T-cell (primary cell): ENCODE measurements around the gene HOXC9. TPM values are rescaled to one million over a fixed set of nuclear protein-coding genes. Genes with fewer than 3 reads are reported as not detected.
A peak's percentile ranks its signal among the peaks of the same experiment; 100 is the strongest.

Experiments
- ATAC-seq, 4 experiments: fragments of 200-7000 bp in 3 of 4; fragments of 150-1000 bp in 1 of 4; cut with Tn5 transposase; replicated peaks in 1 of 4; 1 replicate in 3 of 4; 2 replicates in 1 of 4; pipeline ENCODE4 v1.10.0; 2021; ENCODE audit warnings: moderate library complexity in 3 of 4, mild to moderate bottlenecking in 2 of 4, moderate number of reproducible peaks in 1 of 4
- CTCF ChIA-PET, 2 donors: fragments of 300-600 bp; sonication (Branson Sonifier 250); formaldehyde crosslinking; loops; one replicate each; lab custom pipeline; 2022; ENCODE audit warnings: antibody characterized with exemption in 2 of 2; lab: Charles Lee
- POLR2A ChIA-PET, 2 donors: fragments of 300-600 bp; sonication (Branson Sonifier 250); formaldehyde crosslinking; loops; one replicate each; lab custom pipeline; 2022; ENCODE audit warnings: antibody characterized with exemption in 2 of 2; lab: Charles Lee
- DNase-seq, 35 experiments: peaks; one replicate each; pipeline versions ENCODE4 v3.0.0 to v3.0.0-alpha.2; 2013 to 2023
- H3K27ac ChIP-seq: one replicate; pipeline ENCODE4 v1.5.1; 2013; ENCODE audit warnings: low read length
- H3K27me3 ChIP-seq, 2 experiments: replicated peaks in 1 of 2; 1 replicate in 1 of 2; 2 replicates in 1 of 2; pipeline versions ENCODE4 v1.6.1 to v1.7.0; 2013; ENCODE audit warnings: low read length in 1 of 2, mixed read lengths in 1 of 2; ENCODE audit not compliant: control insufficient read depth in 2 of 2, insufficient read depth in 2 of 2; ENCODE audit errors: extremely low read depth in 1 of 2
- H3K36me3 ChIP-seq, 2 donors: 1 replicate in 1 of 2; 2 replicates in 1 of 2; pipeline versions ENCODE4 v1.6.1 to v1.7.0; 2013; ENCODE audit warnings: low read length in 1 of 2; ENCODE audit not compliant: control insufficient read depth in 2 of 2, insufficient read depth in 1 of 2; ENCODE audit errors: extremely low read depth in 1 of 2
- H3K4me1 ChIP-seq, 2 experiments: 1 replicate in 1 of 2; 2 replicates in 1 of 2; pipeline versions ENCODE4 v1.6.1 to v1.7.0; 2013; ENCODE audit warnings: low read length in 2 of 2, mixed read lengths in 1 of 2; ENCODE audit not compliant: insufficient read depth in 2 of 2, control insufficient read depth in 1 of 2; ENCODE audit errors: extremely low read depth in 1 of 2
- H3K4me3 ChIP-seq, 2 donors: 1 replicate in 1 of 2; 2 replicates in 1 of 2; pipeline versions ENCODE4 v1.5.1 to v1.7.0; 2013; ENCODE audit warnings: mild to moderate bottlenecking in 2 of 2, low read length in 1 of 2, moderate library complexity in 1 of 2; ENCODE audit not compliant: control insufficient read depth in 1 of 2; ENCODE audit errors: extremely low read depth in 1 of 2
- H3K9me3 ChIP-seq: 2 replicates; pipeline ENCODE4 v1.7.0; 2013
- H3K27ac Mint-ChIP-seq, 2 donors: one replicate each; pipeline ENCODE4 v1.8.0; 2020 to 2021; ENCODE audit warnings: mild to moderate bottlenecking in 2 of 2, mixed read lengths in 2 of 2
- H3K27me3 Mint-ChIP-seq, 2 donors: one replicate each; pipeline ENCODE4 v1.8.0; 2021 to 2022; ENCODE audit warnings: mixed read lengths in 2 of 2
- H3K36me3 Mint-ChIP-seq: one replicate; pipeline ENCODE4 v1.8.0; 2021; ENCODE audit warnings: mixed read lengths
- H3K4me1 Mint-ChIP-seq, 3 donors: one replicate each; pipeline ENCODE4 v1.8.0; 2020 to 2022; ENCODE audit warnings: mixed read lengths in 3 of 3, mild to moderate bottlenecking in 1 of 3
- H3K4me3 Mint-ChIP-seq, 3 donors: one replicate each; pipeline ENCODE4 v1.8.0; 2020 to 2022; ENCODE audit warnings: mild to moderate bottlenecking in 3 of 3, mixed read lengths in 3 of 3, moderate library complexity in 3 of 3
- H3K9me3 Mint-ChIP-seq, 3 donors: one replicate each; pipeline ENCODE4 v1.8.0; 2020 to 2022; ENCODE audit warnings: mixed read lengths in 3 of 3
- WGBS: methylation state at CpG from one replicate; pipeline ENCODE4 v1.1.5; 2013; ENCODE audit warnings: missing lambda C conversion rate; ENCODE audit not compliant: insufficient coverage; 5-methylcytosine and 5-hydroxymethylcytosine counted together
- total RNA-seq, 35 experiments: library from RNA in 6 of 35; stranded (reverse) in 6 of 35; fragments of 120-200 nt in 1 of 35; gene quantifications; one replicate each; pipeline versions ENCODE4 v1.2.1 to v1.2.4 and lab custom pipeline; 2013 to 2026

HOXC9 gene
- total RNA-seq, 5 donors from 2014 or later (not counting 1 experiment from before 2014, with no cell fraction given) = not detected

DNA sequence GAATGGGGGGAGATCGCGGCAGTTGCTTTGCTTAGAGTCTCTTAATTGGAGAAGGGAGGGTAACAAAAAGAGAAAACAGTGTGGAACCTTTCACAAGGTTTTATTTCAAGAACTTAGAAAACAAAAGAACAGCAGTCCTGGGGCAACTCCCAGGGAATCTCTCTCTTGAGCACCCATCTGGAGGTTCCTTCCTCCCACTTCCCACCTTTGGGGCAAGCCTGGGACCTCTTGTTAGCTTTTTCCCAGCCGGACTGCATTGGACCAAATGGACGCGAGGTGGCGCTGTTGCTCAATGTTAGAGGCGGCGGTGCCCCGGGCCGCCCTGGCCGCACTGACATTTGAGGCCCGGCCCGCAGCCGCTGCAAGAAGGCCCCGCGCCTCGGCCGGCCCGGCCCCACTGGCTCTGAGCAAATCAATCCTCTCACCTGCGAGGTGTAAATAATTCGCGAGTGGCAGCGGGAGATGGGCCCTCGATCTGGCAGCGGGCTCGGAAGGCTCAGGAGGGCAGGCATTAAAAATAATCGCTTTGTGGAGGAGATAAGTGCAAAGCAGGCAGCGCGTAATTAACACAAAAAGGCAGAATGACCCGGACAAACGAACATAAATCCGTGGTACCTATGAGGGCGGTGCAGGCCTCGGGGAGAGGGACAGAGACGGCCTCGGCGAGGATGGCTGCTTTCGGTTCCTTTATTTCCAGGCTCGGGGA, 6.0 kb downstream of the HOXC9 start:
- peak overlapping the region in 1 of 2 donors; percentile 43 for H3K27ac Mint-ChIP-seq
- Histone ChIP-seq H3K27me3 (peaks cover 13 to 99% of the 10 kb centered on the region in 2 experiments), H3K4me1 (peaks cover 0 to 34% of the 10 kb centered on the region in 2 experiments), H3K27ac (no peak overlapping the region), H3K36me3 (no peaks in the 10 kb centered on the region), H3K4me3 (peak overlapping the region; percentile 43 to 73), H3K9me3 (no peaks in the 10 kb centered on the region)
- peaks cover 79 to 93% of the 10 kb centered on the region in 2 donors for H3K27me3 Mint-ChIP-seq
- H3K36me3 Mint-ChIP-seq = no peaks in the 10 kb centered on the region
- CTCF ChIA-PET = interaction anchor here (0.5 to 4.4 kb wide), 14 partner anchors 44 to 210 kb away, joined by 3 to 41 read pairs (median 4); no protein-coding TSS in a partner anchor
- no peaks in the 10 kb centered on the region for H3K9me3 Mint-ChIP-seq
- peak overlapping the region; percentile 68 to 89 (median 71) for H3K4me3 Mint-ChIP-seq
- ATAC-seq (peak; percentile 74 to 82 (median 78)), DNase-seq (peak; percentile 42 to 92 (median 77))
- peaks cover 23 to 32% (median 30%) of the 10 kb centered on the region in 3 donors for H3K4me1 Mint-ChIP-seq
- WGBS = 5% methylated on average over 37 of the region's 39 CpGs
- POLR2A ChIA-PET = no interaction called here

DNA sequence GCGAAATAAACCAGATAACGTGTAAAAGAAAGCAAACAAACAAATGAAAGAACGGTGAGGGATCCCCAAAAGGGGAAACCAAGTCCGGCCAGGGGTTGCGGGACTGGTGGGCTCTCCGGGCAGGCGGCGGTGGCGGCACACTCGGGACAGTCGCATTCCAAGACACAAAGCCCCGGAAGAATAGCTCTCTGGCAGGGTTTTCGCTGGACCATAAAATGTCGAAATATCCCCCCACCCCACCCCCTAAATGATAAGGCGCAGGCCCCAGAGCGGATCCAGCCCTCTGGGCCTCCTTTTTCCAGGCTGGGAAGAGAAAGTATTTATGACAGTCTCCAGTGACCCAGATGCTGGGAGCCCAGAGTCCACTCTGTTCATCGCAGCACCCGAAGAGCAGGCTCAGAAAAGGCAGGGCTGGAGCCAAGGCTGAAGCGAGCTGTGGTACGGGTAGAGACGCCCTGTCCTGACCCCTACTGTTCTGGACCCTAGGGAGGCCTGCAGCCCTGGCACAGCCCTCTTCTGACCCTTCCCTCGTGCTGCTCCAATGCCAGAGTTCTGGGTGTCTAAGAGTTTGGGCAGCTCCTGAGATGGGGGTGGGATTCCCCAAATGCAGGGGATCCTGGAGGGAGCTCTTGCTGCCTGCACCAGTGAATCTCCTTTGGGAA, 6.7 kb downstream of the HOXC9 start:
- Mint-ChIP-seq H3K27ac (peak overlapping the region in 1 of 2 donors; percentile 43), H3K27me3 (peaks cover 79 to 93% of the 10 kb centered on the region in 2 donors), H3K36me3 (no peaks in the 10 kb centered on the region), H3K4me3 (peak overlapping the region; percentile 68 to 89 (median 71)), H3K4me1 (peaks cover 30 to 39% (median 37%) of the 10 kb centered on the region in 3 donors), H3K9me3 (no peaks in the 10 kb centered on the region)
- peaks cover 15 to 99% of the 10 kb centered on the region in 2 experiments for H3K27me3 ChIP-seq
- 11% methylated on average over 12 of the region's 22 CpGs for WGBS
- H3K4me3 ChIP-seq = peak overlapping the region; percentile 43 to 73
- ChIA-PET CTCF (interaction anchor here (0.6 to 4.4 kb wide), 15 partner anchors 26 to 601 kb away, joined by 3 to 41 read pairs (median 4); no protein-coding TSS in a partner anchor), POLR2A (interaction anchor here in 1 of 2 donors (0.6 kb wide), 1 partner anchor 273 kb away, joined by 3 read pairs; the partner anchor contains the start of gene CBX5)
- ATAC-seq (no peak), DNase-seq (no peak)
- no peaks in the 10 kb centered on the region for H3K9me3 ChIP-seq
- H3K27ac ChIP-seq = no peak overlapping the region
- peaks cover 0 to 35% of the 10 kb centered on the region in 2 experiments for H3K4me1 ChIP-seq
- no peaks in the 10 kb centered on the region for H3K36me3 ChIP-seq

DNA sequence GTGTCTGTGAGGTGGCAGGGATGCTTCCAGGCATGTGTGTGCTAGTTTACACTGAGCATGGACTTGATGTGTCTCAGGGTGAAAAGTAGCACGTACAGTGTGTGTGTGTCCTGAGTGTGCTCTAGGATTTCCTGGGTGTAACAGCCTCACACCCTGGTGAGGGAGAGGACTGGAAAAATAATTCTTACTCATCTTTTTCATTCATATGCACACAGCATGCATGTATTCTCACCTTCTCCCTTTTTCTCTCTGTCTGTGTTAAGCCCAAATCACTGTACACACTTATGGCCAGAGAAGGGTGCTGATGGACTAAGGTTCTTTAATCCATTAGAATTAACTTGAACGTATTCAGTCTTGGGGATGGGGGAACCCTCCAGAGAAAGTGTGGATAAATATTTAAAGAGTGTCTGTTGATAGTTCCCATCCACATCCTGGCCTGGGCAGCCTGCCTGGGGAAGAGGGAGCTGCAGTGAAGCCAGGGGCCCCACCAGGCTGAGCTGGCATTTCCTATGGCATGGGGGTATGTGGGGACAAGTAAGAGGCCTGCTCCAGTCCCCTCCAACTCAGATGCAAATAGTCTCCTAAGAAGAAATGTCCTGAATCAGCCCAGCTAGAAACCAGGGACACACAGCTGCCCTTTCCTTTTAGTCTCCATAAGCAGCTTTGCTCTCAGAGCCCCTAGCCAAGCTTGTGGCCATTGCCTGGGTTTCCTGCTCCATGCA, 7.7 kb downstream of the HOXC9 start:
- Mint-ChIP-seq H3K27ac (no peak overlapping the region), H3K4me3 (peak overlapping the region in 1 of 3 donors; percentile 89), H3K4me1 (peaks cover 30 to 39% (median 37%) of the 10 kb centered on the region in 3 donors), H3K36me3 (no peaks in the 10 kb centered on the region), H3K27me3 (peaks cover 78 to 92% of the 10 kb centered on the region in 2 donors), H3K9me3 (no peaks in the 10 kb centered on the region)
- Histone ChIP-seq H3K27me3 (peaks cover 15 to 93% of the 10 kb centered on the region in 2 experiments), H3K36me3 (no peaks in the 10 kb centered on the region), H3K27ac (no peak overlapping the region), H3K9me3 (no peaks in the 10 kb centered on the region), H3K4me3 (no peak overlapping the region), H3K4me1 (peaks cover 0 to 35% of the 10 kb centered on the region in 2 experiments)
- WGBS = no CpG with 5 or more reads among the region's 2 CpGs
- DNase-seq (no peak), ATAC-seq (no peak)
- ChIA-PET POLR2A (no interaction called here), CTCF (interaction anchor here (0.5 to 4.4 kb wide), 9 partner anchors 10 to 204 kb away, joined by 3 to 41 read pairs (median 10); no protein-coding TSS in a partner anchor)

DNA sequence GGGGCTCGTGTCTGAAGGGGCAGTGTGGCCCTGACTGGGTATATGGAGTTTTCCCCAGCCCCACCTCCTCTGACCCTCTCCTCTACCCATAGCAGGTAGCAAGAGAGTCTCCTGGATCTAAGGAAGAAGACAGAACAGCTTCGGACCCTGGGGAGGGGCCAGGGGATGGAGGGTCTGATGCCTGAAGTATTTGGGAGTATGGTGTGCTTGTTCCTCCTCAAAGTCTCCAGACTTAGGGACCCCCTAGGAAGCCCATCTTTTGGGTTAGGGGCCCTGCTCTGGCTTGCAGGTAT, 8.2 kb downstream of the HOXC9 start:
- H3K4me3 Mint-ChIP-seq = peak overlapping the region in 1 of 3 donors; percentile 49
- no peak overlapping the region for H3K27ac Mint-ChIP-seq
- Histone ChIP-seq H3K36me3 (no peaks in the 10 kb centered on the region), H3K27me3 (peaks cover 15 to 93% of the 10 kb centered on the region in 2 experiments), H3K4me3 (no peak overlapping the region), H3K27ac (no peak overlapping the region), H3K9me3 (no peaks in the 10 kb centered on the region), H3K4me1 (peaks cover 0 to 35% of the 10 kb centered on the region in 2 experiments)
- no CpG with 5 or more reads among the region's 2 CpGs for WGBS
- H3K36me3 Mint-ChIP-seq = no peaks in the 10 kb centered on the region
- ChIA-PET POLR2A (no interaction called here), CTCF (interaction anchor here (0.9 to 4.4 kb wide), 6 partner anchors 15 to 198 kb away, joined by 3 to 41 read pairs (median 17); no protein-coding TSS in a partner anchor)
- DNase-seq (no peak), ATAC-seq (no peak)
- peaks cover 30 to 39% (median 37%) of the 10 kb centered on the region in 3 donors for H3K4me1 Mint-ChIP-seq
- no peaks in the 10 kb centered on the region for H3K9me3 Mint-ChIP-seq
- peaks cover 76 to 92% of the 10 kb centered on the region in 2 donors for H3K27me3 Mint-ChIP-seq

DNA sequence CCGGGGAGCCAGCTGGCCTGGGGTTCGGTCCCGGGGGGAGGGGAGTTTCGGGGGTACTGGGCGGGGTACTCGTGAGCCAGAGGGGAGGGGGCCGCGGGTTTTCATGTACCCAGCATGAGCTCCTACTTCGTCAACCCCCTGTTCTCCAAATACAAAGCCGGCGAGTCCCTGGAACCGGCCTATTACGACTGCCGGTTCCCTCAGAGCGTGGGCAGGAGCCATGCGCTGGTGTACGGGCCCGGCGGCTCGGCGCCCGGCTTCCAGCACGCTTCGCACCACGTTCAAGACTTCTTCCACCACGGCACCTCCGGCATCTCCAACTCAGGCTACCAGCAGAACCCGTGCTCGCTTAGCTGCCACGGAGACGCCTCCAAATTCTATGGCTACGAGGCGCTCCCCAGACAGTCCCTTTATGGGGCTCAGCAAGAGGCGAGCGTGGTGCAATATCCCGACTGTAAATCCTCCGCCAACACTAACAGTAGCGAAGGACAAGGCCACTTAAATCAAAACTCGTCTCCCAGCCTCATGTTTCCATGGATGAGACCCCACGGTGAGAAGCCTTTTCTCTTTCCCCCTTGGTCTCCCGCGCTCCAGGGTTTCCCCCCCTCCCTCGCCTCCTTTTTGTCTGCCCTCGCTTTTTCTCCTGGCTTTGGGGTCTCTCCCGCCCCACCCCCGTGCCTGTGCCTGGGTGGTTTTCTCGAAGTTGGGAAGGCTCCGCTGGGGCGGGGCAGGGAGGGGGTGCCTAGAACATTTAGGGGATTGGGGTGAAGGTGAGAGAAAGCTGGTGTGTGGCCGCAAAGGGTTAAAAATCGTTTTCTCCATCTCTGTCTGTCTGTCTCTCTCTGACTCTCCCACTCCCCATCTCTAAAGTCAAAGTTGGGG, 9.5 kb downstream of the HOXC9 start:
- Mint-ChIP-seq H3K36me3 (no peaks in the 10 kb centered on the region), H3K4me1 (peaks cover 32 to 40% (median 39%) of the 10 kb centered on the region in 3 donors), H3K27me3 (peaks cover 75 to 93% of the 10 kb centered on the region in 2 donors), H3K9me3 (no peaks in the 10 kb centered on the region), H3K4me3 (peak overlapping the region; percentile 49 to 81 (median 62)), H3K27ac (peak overlapping the region in 1 of 2 donors; percentile 36)
- ChIA-PET CTCF (interaction anchor here (0.6 to 4.4 kb wide), 17 partner anchors 10 to 246 kb away, joined by 3 to 41 read pairs (median 5); partner anchors contain the start of genes HOXC5 (in 1 of the 2), HOXC9 (in 1 of the 2) and SMUG1 (in 1 of the 2)), POLR2A (interaction anchor here (0.7 kb wide), 2 partner anchors 62 to 454 kb away, joined by 6 to 8 read pairs; no protein-coding TSS in a partner anchor)
- peak overlapping the region in 1 of 2 donors; percentile 25 for H3K4me3 ChIP-seq
- no peak overlapping the region for H3K27ac ChIP-seq
- H3K4me1 ChIP-seq = peaks cover 0 to 40% of the 10 kb centered on the region in 2 experiments
- 4% methylated on average over 22 of the region's 51 CpGs for WGBS
- ATAC-seq = peak; percentile 46 to 49 (median 47)
- peaks cover 19 to 93% of the 10 kb centered on the region in 2 experiments for H3K27me3 ChIP-seq
- no peaks in the 10 kb centered on the region for H3K9me3 ChIP-seq
- H3K36me3 ChIP-seq = no peaks in the 10 kb centered on the region
- peak in 6 of 35 experiments; percentile 22 to 52 (median 28) for DNase-seq
